Natural killer cell (primary cell): ENCODE results near the gene SH2D3A. TPM values are rescaled to one million over a fixed set of nuclear protein-coding genes. Genes with fewer than 3 reads are reported as not detected.
A peak's percentile ranks its signal among the peaks of the same experiment; 100 is the strongest.

Experiments
- ATAC-seq, 3 donors: fragments of 150-1000 bp in 2 of 3; fragments of 200-7000 bp in 1 of 3; cut with Tn5 transposase; 1 replicate in 1 of 3; 2 replicates in 2 of 3; pipeline ENCODE4 v1.10.0; 2021; ENCODE audit warnings: mild to moderate bottlenecking in 2 of 3, moderate library complexity in 2 of 3
- DNase-seq, 2 donors: peaks; one replicate each; pipeline versions ENCODE4 v3.0.0 to v3.0.0-alpha.2; 2013 to 2021; ENCODE audit warnings: mixed read lengths in 1 of 2
- H3K27ac ChIP-seq: one replicate; pipeline ENCODE4 v1.5.1; 2013; ENCODE audit warnings: mild to moderate bottlenecking, low read length
- H3K27me3 ChIP-seq: one replicate; pipeline ENCODE4 v1.6.1; 2013; ENCODE audit warnings: low read length; ENCODE audit not compliant: control insufficient read depth, insufficient read depth
- H3K36me3 ChIP-seq: one replicate; pipeline ENCODE4 v1.6.1; 2013; ENCODE audit warnings: low read length; ENCODE audit not compliant: control insufficient read depth, insufficient read depth
- H3K4me1 ChIP-seq: one replicate; pipeline ENCODE4 v1.6.1; 2013; ENCODE audit warnings: low read length; ENCODE audit not compliant: control insufficient read depth, insufficient read depth
- H3K4me3 ChIP-seq: one replicate; pipeline ENCODE4 v1.5.1; 2013; ENCODE audit warnings: low read length
- H3K9me3 ChIP-seq: one replicate; pipeline ENCODE4 v1.6.1; 2013; ENCODE audit warnings: low read length; ENCODE audit not compliant: control insufficient read depth, insufficient read depth
- H3K27ac Mint-ChIP-seq, 2 donors: one replicate each; pipeline ENCODE4 v1.8.0; 2022; ENCODE audit warnings: mild to moderate bottlenecking in 2 of 2, mixed read lengths in 2 of 2, moderate library complexity in 1 of 2
- H3K27me3 Mint-ChIP-seq, 2 donors: one replicate each; pipeline ENCODE4 v1.8.0; 2022; ENCODE audit warnings: low read depth in 2 of 2, mixed read lengths in 2 of 2
- H3K36me3 Mint-ChIP-seq: one replicate; pipeline ENCODE4 v1.8.0; 2022; ENCODE audit warnings: mixed read lengths
- H3K4me1 Mint-ChIP-seq, 2 donors: one replicate each; pipeline ENCODE4 v1.8.0; 2022; ENCODE audit warnings: mixed read lengths in 2 of 2
- H3K4me3 Mint-ChIP-seq: one replicate; pipeline ENCODE4 v1.8.0; 2022; ENCODE audit warnings: mild to moderate bottlenecking, moderate library complexity, mixed read lengths
- H3K9me3 Mint-ChIP-seq, 2 donors: one replicate each; pipeline ENCODE4 v1.8.0; 2022; ENCODE audit warnings: mixed read lengths in 2 of 2
- CTCF ChIP-seq: fragments of 200-600 bp; IDR thresholded peaks from one replicate; pipeline ENCODE4 v1.8.0; 2022; ENCODE audit warnings: antibody characterized with exemption
- WGBS: methylation state at CpG from one replicate; pipeline ENCODE4 v1.1.7; 2013; ENCODE audit warnings: missing lambda C conversion rate; ENCODE audit not compliant: insufficient coverage; 5-methylcytosine and 5-hydroxymethylcytosine counted together
- intact Hi-C: fragments of 100-400 bp; cut with micrococcal nuclease; formaldehyde crosslinking; loops from one replicate; pipeline ENCODE4 v1.14.2; 2022
- total RNA-seq, 4 donors: library from RNA; stranded (reverse); fragments of 120-200 nt in 1 of 4; gene quantifications; one replicate each; pipeline versions ENCODE4 v1.2.3 to v1.2.4, GENCODE V29; 2013 to 2022

Gene SH2D3A
- total RNA-seq, 3 donors from 2014 or later (not counting 1 experiment from before 2014, with no cell fraction given), result 14.6 to 20.1 (median 15.3) TPM

DNA sequence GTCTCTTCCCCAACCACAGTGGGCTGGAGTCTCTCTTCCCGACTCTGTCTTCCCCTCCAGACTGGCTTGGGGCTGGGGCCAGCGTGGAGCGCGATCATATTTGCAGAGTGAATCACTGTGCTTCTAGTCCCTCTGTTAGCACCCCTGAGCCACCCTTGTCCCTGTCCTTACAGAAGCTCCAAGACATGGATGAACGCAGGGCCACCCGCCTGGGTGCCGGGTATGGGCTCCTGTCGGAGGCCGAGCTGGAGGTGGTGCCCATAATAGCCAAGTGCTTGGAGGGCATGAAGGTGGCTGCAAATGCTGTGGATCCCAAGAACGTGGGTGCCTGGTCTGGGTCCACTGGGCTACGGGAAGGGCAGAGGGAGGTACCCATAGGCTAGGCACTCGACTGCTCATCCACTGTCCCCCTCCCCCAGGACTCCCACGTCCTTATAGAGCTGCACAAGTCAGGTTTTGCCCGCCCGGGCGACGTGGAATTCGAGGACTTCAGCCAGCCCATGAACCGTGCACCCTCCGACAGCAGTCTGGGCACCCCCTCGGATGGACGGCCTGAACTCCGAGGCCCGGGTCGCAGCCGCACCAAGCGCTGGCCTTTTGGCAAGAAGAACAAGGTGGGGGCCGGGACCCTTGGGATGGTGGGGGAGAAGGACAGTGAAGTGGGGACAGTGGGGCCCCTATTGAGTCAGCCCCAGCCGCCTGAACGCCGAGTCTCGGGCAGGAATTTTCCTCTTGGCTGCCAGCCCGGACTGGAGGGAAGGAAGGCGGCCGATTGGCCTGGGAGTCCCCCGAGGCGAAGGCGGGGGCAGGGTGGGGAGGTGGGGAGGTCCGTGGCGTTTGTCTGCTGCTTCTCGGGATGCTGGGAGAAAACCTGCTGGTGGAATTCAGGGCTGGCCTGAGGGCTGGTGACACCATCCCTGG lies 22.6 kb downstream of the SH2D3A start:
- Mint-ChIP-seq H3K4me1 (peaks cover 0 to 6% of the 10 kb centered on the region in 2 donors), H3K36me3 (no peaks in the 10 kb centered on the region), H3K27me3 (no peaks in the 10 kb centered on the region), H3K9me3 (no peaks in the 10 kb centered on the region), H3K4me3 (peak overlapping the region; percentile 4), H3K27ac (no peak overlapping the region)
- Histone ChIP-seq H3K27me3 (no peaks in the 10 kb centered on the region), H3K4me3 (no peak overlapping the region), H3K36me3 (peaks cover 5% of the 10 kb centered on the region), H3K4me1 (peaks cover 16% of the 10 kb centered on the region), H3K27ac (no peak overlapping the region), H3K9me3 (no peaks in the 10 kb centered on the region)
- no peak for TF ChIP-seq CTCF
- no peak for DNase-seq
- ATAC-seq, result no peak
- intact Hi-C loops, result no loop called here
- 91% methylated on average over 41 of the region's 41 CpGs for WGBS

DNA sequence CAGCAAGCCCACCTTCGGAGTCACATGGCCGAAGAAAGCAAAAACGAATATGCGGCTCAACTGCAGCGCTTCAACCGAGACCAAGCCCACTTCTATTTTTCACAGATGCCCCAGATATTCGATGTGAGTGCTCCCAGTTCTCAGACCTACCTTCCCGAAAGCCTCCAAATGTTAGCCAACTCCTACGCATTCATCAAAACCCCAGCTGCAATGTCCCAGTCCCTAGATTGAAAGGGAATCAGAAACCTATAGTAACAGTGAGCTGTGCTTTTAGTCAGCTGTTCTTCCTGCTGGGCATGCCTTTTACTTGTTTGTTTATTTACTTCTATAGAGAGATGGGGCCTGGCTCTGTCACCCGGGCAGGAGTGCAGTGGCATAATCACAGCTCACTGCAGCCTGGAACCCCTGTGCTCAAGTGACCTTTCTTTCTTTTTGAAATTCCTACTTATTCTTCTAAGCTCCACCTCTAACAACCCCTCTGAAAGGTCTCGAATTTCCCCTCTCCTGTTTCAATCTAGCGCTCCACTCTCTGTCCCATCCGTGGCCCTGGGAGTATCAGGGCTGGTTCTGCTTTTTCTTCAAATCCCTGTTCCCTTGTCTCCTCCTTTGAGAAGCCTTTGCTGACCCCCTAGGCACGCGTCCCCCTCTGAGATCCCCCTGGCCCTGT lies 23.4 kb downstream of the SH2D3A start:
- no peak for TF ChIP-seq CTCF
- no peaks in the 10 kb centered on the region for H3K27me3 ChIP-seq
- no peak overlapping the region for H3K4me3 ChIP-seq
- intact Hi-C loops, result no loop called here
- 95% methylated on average over 15 of the region's 15 CpGs for WGBS
- Mint-ChIP-seq H3K36me3 (no peaks in the 10 kb centered on the region), H3K9me3 (no peaks in the 10 kb centered on the region), H3K27ac (no peak overlapping the region), H3K4me3 (peak overlapping the region; percentile 4), H3K4me1 (peaks cover 5 to 13% of the 10 kb centered on the region in 2 donors), H3K27me3 (no peaks in the 10 kb centered on the region)
- DNase-seq (no peak), ATAC-seq (no peak)
- peaks cover 5% of the 10 kb centered on the region for H3K36me3 ChIP-seq
- H3K4me1 ChIP-seq, result peaks cover 23% of the 10 kb centered on the region
- H3K9me3 ChIP-seq, result no peaks in the 10 kb centered on the region
- H3K27ac ChIP-seq, result no peak overlapping the region

DNA sequence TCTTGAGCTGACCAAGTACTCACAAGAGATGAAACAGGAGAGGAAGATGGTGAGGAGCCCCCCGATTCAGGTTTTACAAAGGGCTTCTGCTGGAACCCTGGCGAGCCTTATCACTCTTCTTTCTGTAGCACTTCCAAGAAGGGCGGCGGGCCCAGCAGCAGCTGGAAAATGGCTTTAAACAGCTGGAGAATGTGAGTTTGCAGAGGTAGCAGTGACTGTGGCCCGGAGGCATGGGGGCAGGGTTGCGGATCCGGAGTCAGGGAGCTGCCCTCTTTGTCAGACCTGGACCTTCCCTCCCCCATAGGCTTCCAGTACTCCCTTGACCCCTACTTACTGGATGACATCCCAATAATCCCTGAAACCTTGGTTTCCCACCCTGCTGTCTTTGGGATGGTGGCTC lies 24.2 kb downstream of the SH2D3A start:
- H3K9me3 Mint-ChIP-seq, result no peaks in the 10 kb centered on the region
- DNase-seq, result no peak
- H3K4me3 Mint-ChIP-seq, result no peak overlapping the region
- Histone ChIP-seq H3K27ac (no peak overlapping the region), H3K27me3 (no peaks in the 10 kb centered on the region), H3K36me3 (peaks cover under 1% of the 10 kb centered on the region), H3K9me3 (no peaks in the 10 kb centered on the region), H3K4me3 (no peak overlapping the region), H3K4me1 (peaks cover 31% of the 10 kb centered on the region)
- H3K36me3 Mint-ChIP-seq, result no peaks in the 10 kb centered on the region
- ATAC-seq, result no peak
- peaks cover 13 to 21% of the 10 kb centered on the region in 2 donors for H3K4me1 Mint-ChIP-seq
- TF ChIP-seq CTCF, result no peak
- intact Hi-C loops, result no loop called here
- WGBS, result 96% methylated on average over 7 of the region's 7 CpGs
- H3K27ac Mint-ChIP-seq, result no peak overlapping the region
- H3K27me3 Mint-ChIP-seq, result no peaks in the 10 kb centered on the region
